Fibroblast of villous mesenchyme (primary cell): Measurements from ENCODE around the gene ATF6. TPM values are rescaled to one million over a fixed set of nuclear protein-coding genes. Genes with fewer than 3 reads are reported as not detected.

ENCODE experiments used
- DNase-seq: peaks from one replicate; pipeline ENCODE4 v3.0.0-alpha.2; 2010; ENCODE audit warnings: low read depth
- H3K4me3 ChIP-seq: 2 replicates; pipeline ENCODE4 v1.5.1; 2011; ENCODE audit warnings: low read depth, mild to moderate bottlenecking, low read length
- total RNA-seq: library from RNA; depleted of rRNA; stranded (reverse); fragments of >200 nt; gene quantifications from 2 replicates; pipeline ENCODE4 v1.2.3, GENCODE V29; 2012
- TF ChIP-seq, protein P1 (sequence below): IDR thresholded peaks from 2 replicates; pipeline ENCODE4 v1.5.1; 2012; ENCODE audit warnings: low read depth, mild to moderate bottlenecking, low read length; ENCODE audit not compliant: insufficient read depth

The ATF6 gene
- total RNA-seq, 1 donor = 32.8 TPM

- no peak overlapping the region for H3K4me3 ChIP-seq
- no peak for DNase-seq
- TF ChIP-seq, protein P1, sequence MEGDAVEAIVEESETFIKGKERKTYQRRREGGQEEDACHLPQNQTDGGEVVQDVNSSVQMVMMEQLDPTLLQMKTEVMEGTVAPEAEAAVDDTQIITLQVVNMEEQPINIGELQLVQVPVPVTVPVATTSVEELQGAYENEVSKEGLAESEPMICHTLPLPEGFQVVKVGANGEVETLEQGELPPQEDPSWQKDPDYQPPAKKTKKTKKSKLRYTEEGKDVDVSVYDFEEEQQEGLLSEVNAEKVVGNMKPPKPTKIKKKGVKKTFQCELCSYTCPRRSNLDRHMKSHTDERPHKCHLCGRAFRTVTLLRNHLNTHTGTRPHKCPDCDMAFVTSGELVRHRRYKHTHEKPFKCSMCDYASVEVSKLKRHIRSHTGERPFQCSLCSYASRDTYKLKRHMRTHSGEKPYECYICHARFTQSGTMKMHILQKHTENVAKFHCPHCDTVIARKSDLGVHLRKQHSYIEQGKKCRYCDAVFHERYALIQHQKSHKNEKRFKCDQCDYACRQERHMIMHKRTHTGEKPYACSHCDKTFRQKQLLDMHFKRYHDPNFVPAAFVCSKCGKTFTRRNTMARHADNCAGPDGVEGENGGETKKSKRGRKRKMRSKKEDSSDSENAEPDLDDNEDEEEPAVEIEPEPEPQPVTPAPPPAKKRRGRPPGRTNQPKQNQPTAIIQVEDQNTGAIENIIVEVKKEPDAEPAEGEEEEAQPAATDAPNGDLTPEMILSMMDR = no peak
Measured at GRCh38 chr1:161950377-161950776, 184.3 kb downstream of the ATF6 start.

DNA sequence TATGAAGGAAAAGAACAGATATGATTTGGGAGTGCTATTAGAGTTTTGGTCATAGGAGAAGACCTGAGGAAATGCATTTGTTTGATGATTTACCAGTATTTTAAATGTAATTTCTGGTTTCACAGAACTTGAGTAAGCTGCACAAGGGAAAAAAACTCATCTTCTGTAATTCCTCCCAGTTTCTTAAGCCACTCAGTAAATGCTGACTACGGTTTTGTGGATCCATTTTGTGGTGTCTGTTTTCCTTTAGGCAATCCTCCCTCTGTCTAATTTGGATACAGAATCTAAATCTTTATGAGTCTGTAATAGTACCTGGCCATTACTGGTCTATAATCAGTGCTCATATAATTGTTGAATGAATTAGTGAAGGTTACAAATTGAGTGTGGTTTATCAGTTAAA, 185.5 kb downstream of the ATF6 start:
- TF ChIP-seq, protein P1 = no peak
- no peak for DNase-seq
- no peak overlapping the region for H3K4me3 ChIP-seq

- TF ChIP-seq, protein P1 = no peak
- no peak for DNase-seq
- H3K4me3 ChIP-seq = no peak overlapping the region
Measured at GRCh38 chr1:161952607-161953172, 186.6 kb downstream of the ATF6 start.

DNA sequence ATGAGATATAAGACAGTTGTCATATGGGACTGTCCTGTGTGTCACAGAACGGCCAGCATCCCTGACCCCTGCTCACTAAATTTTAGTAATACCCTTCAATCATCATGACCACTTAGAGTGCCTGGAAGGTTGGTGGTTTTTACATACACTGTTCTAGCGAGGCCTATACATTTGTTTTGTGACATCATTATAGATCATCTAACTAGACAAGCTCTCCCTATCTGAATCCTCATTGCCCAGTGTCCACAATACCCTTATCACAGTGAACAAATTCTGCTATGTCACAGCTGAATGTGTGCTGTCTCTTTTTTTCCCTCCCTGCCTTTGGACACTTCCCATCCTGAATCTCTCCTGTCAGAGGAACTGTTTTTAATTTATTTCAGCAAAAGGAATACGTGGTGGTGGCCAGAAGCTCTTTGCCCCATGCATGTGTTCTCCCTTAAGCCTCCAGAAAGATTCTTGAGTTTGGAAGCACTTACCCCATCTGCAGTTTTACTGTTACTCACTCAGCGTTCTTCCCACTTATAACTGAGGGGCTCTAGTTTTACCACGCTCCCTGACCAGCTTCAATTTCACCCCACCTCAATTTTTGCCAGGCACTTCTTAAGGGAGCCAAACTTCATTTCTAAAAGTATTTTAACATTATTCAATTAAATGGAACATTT, 187.3 kb downstream of the ATF6 start:
- no peak overlapping the region for H3K4me3 ChIP-seq
- no peak for DNase-seq
- TF ChIP-seq, protein P1 = no peak

GRCh38 chr1:161954050-161954449, 187.9 kb downstream of the ATF6 start:
- DNase-seq = no peak
- TF ChIP-seq, protein P1 = no peak
- H3K4me3 ChIP-seq = no peak overlapping the region

DNA sequence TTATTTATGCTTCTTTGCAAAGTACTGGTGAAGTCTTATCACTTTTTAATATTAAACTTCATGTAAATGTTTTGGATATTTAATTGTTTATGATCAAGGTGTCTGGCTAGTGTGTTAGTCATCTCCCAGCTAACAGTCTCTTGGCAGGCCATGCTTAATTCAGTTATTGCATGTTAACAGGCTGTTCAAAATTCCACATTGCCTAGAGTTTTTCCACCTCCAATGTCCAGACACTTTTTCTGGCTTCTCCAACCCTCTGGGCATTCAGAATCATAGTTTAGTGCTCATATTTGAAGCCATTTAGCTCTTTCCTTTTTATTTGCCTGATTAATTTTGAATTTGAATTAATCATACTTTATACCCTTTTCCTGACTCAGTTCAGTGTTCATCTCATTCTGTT, 188.3 kb downstream of the ATF6 start:
- TF ChIP-seq, protein P1 = no peak
- no peak overlapping the region for H3K4me3 ChIP-seq
- no peak for DNase-seq

DNA sequence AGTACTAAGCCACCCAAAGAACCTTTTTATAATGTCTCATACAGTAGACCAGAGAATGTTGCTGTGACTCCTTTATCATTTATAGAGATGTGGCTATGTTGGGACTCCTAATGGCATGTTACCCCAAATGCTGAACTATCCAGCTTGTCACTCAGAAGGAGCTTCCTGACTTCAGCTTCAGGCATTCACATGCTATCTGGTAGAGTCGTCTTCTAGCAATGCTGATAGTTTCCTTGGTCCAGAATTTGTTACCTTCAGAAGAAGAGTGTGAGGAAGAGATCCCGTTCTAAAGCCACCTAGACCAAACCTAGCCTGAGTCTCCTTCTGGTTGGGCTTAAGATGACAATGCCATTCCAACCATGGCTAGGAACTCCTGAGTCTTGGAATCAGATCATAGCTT, 189.5 kb downstream of the ATF6 start:
- TF ChIP-seq, protein P1 = no peak
- H3K4me3 ChIP-seq = no peak overlapping the region
- no peak for DNase-seq
